Hematopoietic multipotent progenitor cell (in vitro differentiated cells): ENCODE results near the gene ICE2. TPM values are rescaled to one million over a fixed set of nuclear protein-coding genes. Genes with fewer than 3 reads are reported as not detected.

Experiments used
- DNase-seq, 3 donors: peaks; one replicate each; pipeline ENCODE4 v3.0.0-alpha.2; 2011 to 2015; ENCODE audit warnings: low read depth in 2 of 3, low spot score in 2 of 3
- total RNA-seq: library from RNA; depleted of rRNA; stranded (reverse); fragments of >200 nt; gene quantifications from one replicate; pipeline ENCODE4 v1.2.3, GENCODE V29; 2012

ICE2 gene
- total RNA-seq, 1 donor: 28.0 TPM

GRCh38 chr15:60457985-60458384 lies 21.0 kb downstream of the ICE2 start:
- no peak for DNase-seq

DNA sequence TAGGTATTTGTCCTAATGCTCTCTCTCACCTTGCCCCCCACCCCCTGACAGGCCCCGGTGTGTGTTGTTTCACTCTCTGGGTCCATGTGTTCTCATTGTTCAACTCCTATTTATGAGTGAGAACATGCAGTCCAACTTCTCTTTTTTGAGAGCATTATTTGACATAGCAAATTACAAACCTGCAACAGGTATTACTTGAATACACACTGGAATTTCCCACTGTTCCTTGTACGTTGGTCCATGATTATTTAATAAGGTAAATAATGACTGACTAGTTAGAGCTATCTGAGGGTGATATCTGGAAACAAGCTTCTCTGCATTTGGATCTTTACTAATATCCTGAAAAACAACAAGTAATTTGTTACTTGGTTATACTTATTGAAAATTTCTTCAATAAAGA lies 24.1 kb downstream of the ICE2 start:
- no peak for DNase-seq

DNA sequence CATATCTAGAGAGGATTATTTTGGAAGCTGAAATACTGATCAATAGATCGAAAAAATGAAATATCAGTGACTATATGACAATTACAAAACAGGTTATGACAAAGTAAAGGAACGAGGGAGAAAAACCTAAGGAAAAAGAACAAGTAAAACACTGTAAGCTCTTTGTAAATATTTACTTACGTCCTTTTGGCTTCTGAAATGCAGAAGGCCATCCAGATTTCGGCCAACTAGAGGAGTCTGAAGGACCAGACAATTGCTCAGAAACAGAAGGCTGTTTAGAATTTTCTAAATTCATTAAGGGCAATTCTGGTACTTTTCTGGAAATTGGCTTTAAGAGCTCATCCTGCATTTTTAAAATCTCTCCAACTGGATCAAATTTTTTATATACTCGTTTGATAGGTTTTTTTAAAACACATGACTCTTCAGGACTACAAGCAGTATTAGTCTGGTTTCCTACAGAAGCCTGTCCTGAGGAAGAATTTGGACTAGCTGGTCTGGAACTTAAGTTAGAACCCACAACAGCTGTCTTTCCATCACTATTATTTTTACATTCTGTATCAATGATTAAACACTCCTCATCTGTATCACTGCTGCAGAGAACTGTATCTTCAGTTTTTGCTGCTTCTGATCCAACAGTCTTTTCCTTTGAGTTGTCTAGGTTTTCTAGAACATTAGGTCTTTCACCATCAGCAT lies 30.1 kb downstream of the ICE2 start:
- no peak for DNase-seq

- peak in 1 of 3 donors; percentile 2 for DNase-seq
Measured at GRCh38 chr15:60444289-60444912, 34.5 kb downstream of the ICE2 start.

DNA sequence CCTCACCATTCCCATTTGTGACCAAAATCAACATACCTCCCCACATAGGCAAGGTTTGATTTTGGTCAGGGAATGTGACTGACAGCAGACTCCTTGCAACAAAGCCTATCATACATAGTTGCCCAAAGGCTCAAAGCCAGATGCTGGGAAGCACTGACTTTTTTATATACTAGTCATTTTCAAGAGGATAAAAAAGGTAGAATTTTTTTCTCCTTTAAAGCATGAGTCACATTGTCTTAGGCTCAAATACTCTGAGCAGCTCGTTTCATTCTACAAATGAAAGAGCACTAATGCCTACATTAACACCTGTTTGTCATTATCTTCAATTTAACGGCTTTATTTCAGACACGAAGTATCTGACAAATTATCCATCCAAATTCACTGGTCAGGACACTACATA lies 36.2 kb downstream of the ICE2 start:
- DNase-seq: no peak

DNA sequence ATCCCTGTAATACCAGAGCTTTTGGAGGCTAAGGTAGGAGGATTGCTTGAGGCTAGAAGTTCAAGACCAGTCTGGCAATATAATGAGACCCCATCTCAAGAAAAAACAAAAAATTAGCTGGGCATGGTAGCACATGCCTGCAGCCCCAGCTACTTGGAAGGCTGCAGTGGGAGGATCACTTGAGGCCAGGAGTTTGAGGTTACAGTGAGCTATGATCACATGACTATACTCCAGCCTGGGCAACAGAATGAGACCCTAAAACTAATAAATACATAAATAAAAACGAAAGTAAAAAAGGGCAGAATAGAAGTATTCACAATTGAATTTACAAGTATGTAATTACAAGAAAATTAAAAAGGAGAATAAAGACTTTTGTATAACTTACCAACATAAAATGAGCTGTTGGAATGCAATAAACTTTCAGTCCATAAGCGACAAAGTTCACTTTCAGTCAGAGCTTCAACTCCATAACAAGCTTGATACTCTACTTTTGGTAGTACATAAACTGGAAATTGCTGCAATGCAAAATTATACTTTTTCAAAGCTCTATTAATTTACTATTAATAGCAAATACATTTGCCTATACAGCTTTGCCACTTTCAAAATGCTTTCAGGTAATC lies 36.8 kb downstream of the ICE2 start:
- DNase-seq: no peak

- no peak for DNase-seq
Measured at GRCh38 chr15:60441331-60441730, 37.6 kb downstream of the ICE2 start.

GRCh38 chr15:60438646-60439045 lies 40.3 kb downstream of the ICE2 start:
- DNase-seq: no peak

GRCh38 chr15:60428935-60429334 lies 50.0 kb downstream of the ICE2 start:
- no peak for DNase-seq

GRCh38 chr15:60426870-60427508 lies 52.0 kb downstream of the ICE2 start:
- no peak for DNase-seq

DNA sequence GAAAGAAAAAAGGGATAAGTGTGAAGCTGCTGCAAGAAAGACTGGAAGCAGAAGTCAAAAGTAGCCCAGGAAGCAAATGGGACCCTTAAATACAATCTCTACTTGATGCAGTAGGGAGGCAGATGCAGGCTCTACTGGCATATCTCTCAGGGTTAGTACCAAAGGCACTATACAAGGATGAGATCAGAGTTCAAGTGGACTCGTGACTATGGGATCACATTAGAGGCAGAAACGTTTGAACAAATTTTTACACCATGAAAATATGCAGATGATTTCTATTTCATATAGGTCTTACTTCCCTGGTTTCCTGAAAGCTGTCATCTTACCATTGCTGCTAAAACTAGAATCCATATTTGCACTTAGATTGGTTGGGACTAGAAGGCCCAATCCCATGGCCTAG lies 53.5 kb downstream of the ICE2 start:
- no peak for DNase-seq

GRCh38 chr15:60424006-60424405 lies 54.9 kb downstream of the ICE2 start:
- no peak for DNase-seq

DNA sequence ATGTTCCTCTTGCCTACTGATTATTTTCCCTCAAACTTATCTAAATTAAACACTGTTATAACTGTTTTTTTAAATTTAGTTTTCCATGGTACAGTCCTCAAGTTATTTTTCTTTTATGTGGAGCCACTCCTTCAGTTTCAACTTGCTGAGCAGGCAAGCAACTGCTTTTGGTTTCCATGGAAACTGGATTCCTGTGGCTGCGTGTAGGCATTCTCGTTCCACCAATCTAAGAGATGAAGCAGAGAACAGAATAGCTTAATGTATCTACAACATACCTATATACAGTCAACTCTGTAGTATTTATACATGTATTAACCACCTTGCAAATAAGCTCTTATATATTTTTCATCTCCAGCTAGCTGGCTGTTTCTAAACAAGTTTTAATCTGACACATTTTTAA lies 55.4 kb downstream of the ICE2 start:
- DNase-seq: peak in 1 of 3 donors; percentile 41

DNA sequence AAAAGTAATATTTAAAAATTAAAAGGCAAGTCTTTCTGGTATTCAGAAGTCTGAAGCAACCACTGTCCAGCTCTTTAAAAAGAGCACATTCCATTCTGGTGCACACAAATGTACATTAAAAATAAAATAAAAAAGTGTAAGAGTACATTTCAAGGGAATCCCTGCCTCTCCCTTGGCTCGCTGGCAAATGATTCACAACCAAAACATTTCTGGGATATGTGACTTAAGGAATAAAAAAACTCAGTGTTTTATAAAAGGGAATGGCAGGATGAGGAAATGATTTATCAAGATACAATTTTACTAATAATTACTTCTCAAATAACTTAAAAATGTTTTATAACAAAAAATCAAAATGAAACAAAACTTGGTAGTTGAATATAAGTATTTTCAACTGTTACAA lies 57.4 kb downstream of the ICE2 start:
- DNase-seq: no peak

GRCh38 chr15:60420203-60420716 lies 58.7 kb downstream of the ICE2 start:
- DNase-seq: no peak

- no peak for DNase-seq
Measured at GRCh38 chr15:60419753-60420152, 59.2 kb downstream of the ICE2 start.

GRCh38 chr15:60418096-60418495 lies 60.8 kb downstream of the ICE2 start:
- no peak for DNase-seq

DNA sequence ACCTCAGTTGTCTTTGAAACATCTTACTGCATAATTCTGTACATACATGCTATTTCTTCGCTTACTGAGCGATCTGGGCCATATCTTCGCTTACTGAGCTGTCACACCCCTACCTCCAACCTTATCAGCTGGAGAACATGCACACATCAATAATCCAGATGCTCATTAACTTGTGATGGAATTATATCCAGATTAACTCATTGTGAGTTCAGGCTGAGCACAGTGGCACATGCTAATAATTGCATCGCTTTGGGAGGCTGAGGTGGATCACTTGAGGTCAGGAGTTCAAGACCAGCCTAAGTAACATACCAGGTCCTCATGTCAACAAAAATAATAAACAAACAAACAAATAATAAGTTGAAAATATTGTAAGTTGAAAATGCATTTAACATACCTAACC lies 61.8 kb downstream of the ICE2 start:
- DNase-seq: no peak

DNA sequence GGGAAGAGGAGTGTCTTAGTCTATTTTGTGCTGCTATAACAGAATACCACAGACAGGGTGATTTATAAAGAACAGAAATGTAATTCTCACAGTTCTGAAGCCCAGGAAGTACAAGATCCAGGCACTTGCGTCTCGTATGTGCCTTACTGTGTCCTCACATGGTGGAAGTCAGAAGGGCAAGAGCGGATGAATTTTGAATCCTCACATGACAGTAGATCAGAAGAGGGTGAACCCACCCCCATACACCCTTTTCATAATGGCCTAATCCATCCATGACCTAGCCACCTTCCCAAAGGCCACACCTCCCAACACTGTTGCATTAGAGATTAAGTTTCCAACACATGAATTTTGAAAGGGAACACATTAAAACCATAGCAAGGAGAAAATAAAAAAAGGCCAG lies 62.5 kb downstream of the ICE2 start:
- DNase-seq: no peak

DNA sequence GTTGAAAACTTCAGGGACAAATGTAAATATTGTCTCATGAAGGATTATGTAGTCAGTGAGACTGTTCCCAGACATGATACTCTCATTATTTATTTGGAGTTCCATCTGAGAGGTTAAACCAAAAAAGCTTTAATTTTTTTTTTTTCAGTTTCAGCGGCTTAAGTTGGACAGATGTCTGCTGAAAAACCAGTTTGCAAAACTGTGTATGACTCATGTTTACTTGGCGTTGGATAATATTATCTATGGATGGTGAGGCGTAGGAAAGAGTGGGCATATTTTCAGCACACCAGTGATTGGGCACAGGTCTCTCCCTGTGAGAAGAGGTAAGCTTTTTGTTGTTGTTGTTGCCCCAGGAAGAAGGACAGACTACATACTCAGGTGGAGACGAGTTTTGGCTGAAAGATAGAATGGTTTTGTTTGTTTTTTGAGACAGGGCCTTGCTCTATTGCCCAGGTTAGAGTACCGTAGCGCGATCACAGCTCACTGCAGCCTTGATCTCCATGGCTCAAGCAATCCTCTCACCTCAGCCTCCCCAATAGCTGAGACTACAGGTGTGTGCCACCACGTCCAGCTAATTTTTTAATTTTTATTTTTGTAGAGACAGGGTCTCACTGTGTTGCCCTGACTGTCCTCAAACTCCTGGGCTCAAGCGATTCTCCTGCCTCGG lies 64.8 kb downstream of the ICE2 start:
- no peak for DNase-seq

- no peak for DNase-seq
Measured at GRCh38 chr15:60413231-60413824, 65.6 kb downstream of the ICE2 start.
